ENCODE data around the gene APLP1.
A peak's percentile ranks its signal among the peaks of the same experiment; 100 is the strongest.

APLP1 gene

GRCh38 chr19:35896643-35897040 is 28.3 kb downstream of the APLP1 start:
- TF ChIP-seq LEF1 (IDR thresholded peaks at IDR 0.05; ENCODE audit: borderline replicate concordance), result no peak
- no peak for TF ChIP-seq NFRKB (IDR thresholded peaks at IDR 0.05)
- TF ChIP-seq BHLHE40 (IDR thresholded peaks at IDR 0.05; ENCODE audit: borderline replicate concordance), result no peak
- TF ChIP-seq ARNT (IDR thresholded peaks at IDR 0.05), result no peak
- no peak for TF ChIP-seq SP1 (IDR thresholded peaks at IDR 0.05)
- no peak for TF ChIP-seq CTBP1 (IDR thresholded peaks at IDR 0.05; ENCODE audit: borderline replicate concordance)
- TF ChIP-seq FOXK2 (IDR thresholded peaks at IDR 0.05), result no peak
- TF ChIP-seq ZNF384 (IDR thresholded peaks at IDR 0.05), result no peak
- no peak for TF ChIP-seq FOXA1 (IDR thresholded peaks at IDR 0.05)
- no peak for TF ChIP-seq TARDBP (IDR thresholded peaks at IDR 0.05)
- TF ChIP-seq L3MBTL2 (conservative IDR thresholded peaks at IDR 0.05), result no peak
- no peak for TF ChIP-seq SUZ12 (IDR thresholded peaks at IDR 0.05)
- ChIA-PET CTCF (interaction anchor here (0.6 kb wide), 1 partner anchor 13 kb away, joined by 3 read pairs; no protein-coding TSS in a partner anchor), POLR2A (no interaction called here)
- no peak for DNase-seq (ENCODE audit: extremely low spot score)

- TF ChIP-seq ARNT (IDR thresholded peaks at IDR 0.05) (no peak), ZNF384 (IDR thresholded peaks at IDR 0.05) (no peak), HDGF (IDR thresholded peaks at IDR 0.05; ENCODE audit: borderline replicate concordance) (no peak), ELF4 (IDR thresholded peaks at IDR 0.05) (no peak), SP1 (IDR thresholded peaks at IDR 0.05) (no peak), FOXK2 (IDR thresholded peaks at IDR 0.05) (no peak), SUZ12 (IDR thresholded peaks at IDR 0.05) (no peak), PKNOX1 (IDR thresholded peaks at IDR 0.05) (no peak), NFRKB (IDR thresholded peaks at IDR 0.05) (no peak), L3MBTL2 (conservative IDR thresholded peaks at IDR 0.05) (no peak), LEF1 (IDR thresholded peaks at IDR 0.05; ENCODE audit: borderline replicate concordance) (no peak), FOXM1 (IDR thresholded peaks at IDR 0.05; ENCODE audit: borderline replicate concordance) (no peak), FOXA1 (IDR thresholded peaks at IDR 0.05) (no peak), BHLHE40 (IDR thresholded peaks at IDR 0.05; ENCODE audit: borderline replicate concordance) (no peak), TARDBP (IDR thresholded peaks at IDR 0.05) (no peak), CTBP1 (IDR thresholded peaks at IDR 0.05; ENCODE audit: borderline replicate concordance) (no peak)
- ChIA-PET CTCF (no interaction called here), POLR2A (no interaction called here)
- DNase-seq (ENCODE audit: extremely low spot score), result no peak
Observed at GRCh38 chr19:35897706-35898451, 29.5 kb downstream of the APLP1 start.

- CTCF ChIA-PET, result no interaction called here
- no peak for DNase-seq (ENCODE audit: extremely low spot score)
- TF ChIP-seq ZNF384 (IDR thresholded peaks at IDR 0.05), result no peak
- no peak for TF ChIP-seq L3MBTL2 (conservative IDR thresholded peaks at IDR 0.05)
- no peak for TF ChIP-seq ARNT (IDR thresholded peaks at IDR 0.05)
- no peak for TF ChIP-seq SUZ12 (IDR thresholded peaks at IDR 0.05)
- TF ChIP-seq PKNOX1 (IDR thresholded peaks at IDR 0.05), result no peak
- no peak for TF ChIP-seq TARDBP (IDR thresholded peaks at IDR 0.05)
- no peak for TF ChIP-seq HDGF (IDR thresholded peaks at IDR 0.05; ENCODE audit: borderline replicate concordance)
- no peak for TF ChIP-seq SP1 (IDR thresholded peaks at IDR 0.05)
- no peak for TF ChIP-seq FOXM1 (IDR thresholded peaks at IDR 0.05; ENCODE audit: borderline replicate concordance)
- TF ChIP-seq NFRKB (IDR thresholded peaks at IDR 0.05), result no peak
- no peak for TF ChIP-seq LEF1 (IDR thresholded peaks at IDR 0.05; ENCODE audit: borderline replicate concordance)
- no peak for TF ChIP-seq FOXA1 (IDR thresholded peaks at IDR 0.05)
- no peak for TF ChIP-seq CTBP1 (IDR thresholded peaks at IDR 0.05; ENCODE audit: borderline replicate concordance)
- no peak for TF ChIP-seq ELF4 (IDR thresholded peaks at IDR 0.05)
- TF ChIP-seq BHLHE40 (IDR thresholded peaks at IDR 0.05; ENCODE audit: borderline replicate concordance), result no peak
- POLR2A ChIA-PET, result no interaction called here
Observed at GRCh38 chr19:35898499-35898809, 30.1 kb downstream of the APLP1 start.

- POLR2A ChIA-PET, result interaction anchor here (1.4 kb wide), 2 partner anchors 31 to 159 kb away, joined by 4 to 6 read pairs; no protein-coding TSS in a partner anchor
- TF ChIP-seq ZNF384 (IDR thresholded peaks at IDR 0.05), result peak; percentile 92
- peak; percentile 86 for TF ChIP-seq TARDBP (IDR thresholded peaks at IDR 0.05)
- TF ChIP-seq LEF1 (IDR thresholded peaks at IDR 0.05; ENCODE audit: borderline replicate concordance), result no peak
- CTCF ChIA-PET, result no interaction called here
- peak; percentile 86 for DNase-seq (ENCODE audit: extremely low spot score)
Observed at GRCh38 chr19:35899547-35900214, 31.3 kb downstream of the APLP1 start.

- POLR2A ChIA-PET, result interaction anchor here (0.5 to 1.4 kb wide), 6 partner anchors 11 to 161 kb away, joined by 3 to 6 read pairs (median 3); no protein-coding TSS in a partner anchor
- TF ChIP-seq ZNF384 (IDR thresholded peaks at IDR 0.05), result no peak
- TF ChIP-seq ARNT (IDR thresholded peaks at IDR 0.05), result no peak
- TF ChIP-seq PKNOX1 (IDR thresholded peaks at IDR 0.05), result no peak
- TF ChIP-seq LEF1 (IDR thresholded peaks at IDR 0.05; ENCODE audit: borderline replicate concordance), result no peak
- TF ChIP-seq BHLHE40 (IDR thresholded peaks at IDR 0.05; ENCODE audit: borderline replicate concordance), result no peak
- TF ChIP-seq CTBP1 (IDR thresholded peaks at IDR 0.05; ENCODE audit: borderline replicate concordance), result no peak
- no peak for TF ChIP-seq TARDBP (IDR thresholded peaks at IDR 0.05)
- no peak for TF ChIP-seq NFRKB (IDR thresholded peaks at IDR 0.05)
- TF ChIP-seq L3MBTL2 (conservative IDR thresholded peaks at IDR 0.05), result no peak
- no peak for TF ChIP-seq FOXA1 (IDR thresholded peaks at IDR 0.05)
- no peak for TF ChIP-seq FOXM1 (IDR thresholded peaks at IDR 0.05; ENCODE audit: borderline replicate concordance)
- TF ChIP-seq SP1 (IDR thresholded peaks at IDR 0.05), result no peak
- TF ChIP-seq FOXK2 (IDR thresholded peaks at IDR 0.05), result no peak
- no peak for TF ChIP-seq HDGF (IDR thresholded peaks at IDR 0.05; ENCODE audit: borderline replicate concordance)
- no peak for TF ChIP-seq ELF4 (IDR thresholded peaks at IDR 0.05)
- no peak for TF ChIP-seq SUZ12 (IDR thresholded peaks at IDR 0.05)
- CTCF ChIA-PET, result no interaction called here
- DNase-seq (ENCODE audit: extremely low spot score), result no peak
Observed at GRCh38 chr19:35901055-35901644, 32.8 kb downstream of the APLP1 start.

Data from HEK293T (cell line).